GM18870 (cell line): ENCODE measurements around the gene ANKFY1.
"Not testable (repeated sequence)": the region's sequence is repeated elsewhere in the genome, so short reads cannot be mapped to it uniquely, and the experiment has no call there.

Experiments used
- ATAC-seq: cut with Tn5 transposase; IDR thresholded peaks from one replicate; pipeline ENCODE4 v1.9.1; 2021; ENCODE audit warnings: moderate library complexity; ENCODE audit not compliant: unreplicated experiment

ANKFY1 gene

GRCh38 chr17:4219241-4219640 lies 44.5 kb downstream of the ANKFY1 start:
- no peak for ATAC-seq

- no peak for ATAC-seq
Measured at GRCh38 chr17:4215882-4216570, 47.8 kb downstream of the ANKFY1 start.

GRCh38 chr17:4214157-4214556 lies 49.6 kb downstream of the ANKFY1 start:
- ATAC-seq: no peak

GRCh38 chr17:4209611-4210010 lies 54.2 kb downstream of the ANKFY1 start:
- no peak for ATAC-seq

GRCh38 chr17:4208238-4208637 lies 55.5 kb downstream of the ANKFY1 start:
- ATAC-seq: no peak

- ATAC-seq: no peak
Measured at GRCh38 chr17:4206962-4207361, 56.8 kb downstream of the ANKFY1 start.

- no peak for ATAC-seq
Measured at GRCh38 chr17:4205917-4206316, 57.9 kb downstream of the ANKFY1 start.

GRCh38 chr17:4204710-4205173 lies 59.0 kb downstream of the ANKFY1 start:
- ATAC-seq: no peak

- ATAC-seq: no peak
Measured at GRCh38 chr17:4204190-4204589, 59.6 kb downstream of the ANKFY1 start.

- ATAC-seq: no peak
Measured at GRCh38 chr17:4201226-4201625, 62.6 kb downstream of the ANKFY1 start.

- ATAC-seq: no peak
Measured at GRCh38 chr17:4199818-4200402, 63.9 kb downstream of the ANKFY1 start.

GRCh38 chr17:4198995-4199394 lies 64.8 kb downstream of the ANKFY1 start:
- ATAC-seq: no peak

GRCh38 chr17:4195306-4195705 lies 68.5 kb downstream of the ANKFY1 start:
- no peak for ATAC-seq

GRCh38 chr17:4194796-4195195 lies 69.0 kb downstream of the ANKFY1 start:
- ATAC-seq: no peak

- not testable (repeated sequence) for ATAC-seq
Measured at GRCh38 chr17:4190791-4191190, 73.0 kb downstream of the ANKFY1 start.

GRCh38 chr17:4189280-4189679 lies 74.5 kb downstream of the ANKFY1 start:
- ATAC-seq: no peak

GRCh38 chr17:4188076-4188475 lies 75.7 kb downstream of the ANKFY1 start:
- no peak for ATAC-seq

- no peak for ATAC-seq
Measured at GRCh38 chr17:4187076-4187475, 76.7 kb downstream of the ANKFY1 start.

GRCh38 chr17:4186357-4186881 lies 77.4 kb downstream of the ANKFY1 start:
- ATAC-seq: no peak

GRCh38 chr17:4185656-4186055 lies 78.1 kb downstream of the ANKFY1 start:
- no peak for ATAC-seq

GRCh38 chr17:4184811-4185210 lies 79.0 kb downstream of the ANKFY1 start:
- no peak for ATAC-seq

- ATAC-seq: no peak
Measured at GRCh38 chr17:4182043-4182442, 81.7 kb downstream of the ANKFY1 start.
